GM12891 (cell line): Measurements from ENCODE around the gene NRXN3.

Experiments
- PAX5 ChIP-seq: IDR thresholded peaks from 2 replicates; pipeline ENCODE4 v1.6.1; 2011; ENCODE audit warnings: low read length, moderate library complexity, mild to moderate bottlenecking; ENCODE audit not compliant: insufficient read depth, severe bottlenecking
- POLR2A ChIP-seq: IDR thresholded peaks from 2 replicates; pipeline ENCODE4 v1.6.1; 2011; ENCODE audit warnings: low read depth, low read length, control low read depth
- POLR2AphosphoS5 ChIP-seq: IDR thresholded peaks from 2 replicates; pipeline ENCODE4 v1.6.1; 2011; ENCODE audit warnings: low read depth, low read length, control low read depth
- POU2F2 ChIP-seq: IDR thresholded peaks from 2 replicates; pipeline ENCODE4 v1.6.1; 2011; ENCODE audit warnings: low read depth, mild to moderate bottlenecking, control low read depth, low read length, moderate library complexity
- SPI1 ChIP-seq: IDR thresholded peaks from 2 replicates; pipeline ENCODE4 v1.6.1; 2011; ENCODE audit warnings: low read depth, low read length, control low read depth
- TAF1 ChIP-seq: IDR thresholded peaks from 2 replicates; pipeline ENCODE4 v1.6.1; 2011; ENCODE audit warnings: low read depth, low read length, control low read depth

- TF ChIP-seq POLR2A (no peak), POLR2AphosphoS5 (no peak), SPI1 (no peak), TAF1 (no peak), POU2F2 (no peak), PAX5 (no peak)
These were observed 1621.0 kb downstream of the NRXN3 start for GRCh38 chr14:79791055-79791732.
